ENCODE measurements around the gene DDX4. TPM values are rescaled to one million over a fixed set of nuclear protein-coding genes. Genes with fewer than 3 reads are reported as not detected.

The DDX4 gene
- total and polyA plus RNA-seq, 4 donors: 0.03 TPM; not detected in 3

DNA sequence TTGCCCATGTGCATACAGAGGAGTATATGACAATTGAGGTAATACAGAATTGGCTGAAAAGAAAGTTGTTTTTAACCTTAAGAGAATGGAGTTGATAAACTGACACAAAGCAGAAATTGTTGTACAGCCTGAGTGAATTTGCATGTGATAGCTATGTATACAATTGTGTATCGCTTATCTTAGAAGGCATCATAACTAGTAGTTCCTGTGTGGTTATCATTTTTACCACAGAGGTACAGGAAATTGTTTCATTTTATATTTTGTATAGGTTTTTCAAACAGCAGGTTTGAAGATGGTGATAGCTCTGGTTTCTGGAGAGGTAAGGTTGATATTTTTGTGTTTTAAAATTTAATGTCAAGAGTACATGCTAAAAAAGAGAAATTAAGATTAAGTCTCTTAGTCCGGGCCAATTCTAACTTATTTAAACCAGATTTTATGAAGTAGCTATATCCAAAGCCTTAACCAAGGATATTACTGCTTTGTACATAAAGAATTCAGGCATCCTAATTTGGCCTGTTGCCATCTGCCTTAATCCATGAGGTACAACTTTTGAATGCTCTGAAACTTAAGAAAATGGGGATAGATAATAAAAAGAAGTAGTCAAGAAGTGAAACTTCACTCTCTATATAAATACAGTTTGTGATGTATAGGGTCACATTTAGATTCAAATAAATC, 26.0 kb downstream of the DDX4 start:
- ATAC-seq (ENCODE audit: insufficient read depth, low FRiP score) (no peak), DNase-seq (no peak)
- peaks cover 0 to 5% (median 0%) of the 10 kb centered on the region in 5 donors for H3K4me1 ChIP-seq (ENCODE audit: control insufficient read depth in 5 of 5, insufficient read depth in 5 of 5, low read length in 5 of 5)
- H3K9ac ChIP-seq (ENCODE audit: insufficient read depth in 1 of 2, low read length in 2 of 2): no peak overlapping the region
- WGBS, 2 donors: 62 to 76% methylated on average over 2 of the region's 2 CpGs
- no peaks in the 10 kb centered on the region for H3K36me3 ChIP-seq (ENCODE audit: control insufficient read depth in 4 of 4, insufficient read depth in 4 of 4, low read length in 4 of 4)
- TF ChIP-seq, protein P1, sequence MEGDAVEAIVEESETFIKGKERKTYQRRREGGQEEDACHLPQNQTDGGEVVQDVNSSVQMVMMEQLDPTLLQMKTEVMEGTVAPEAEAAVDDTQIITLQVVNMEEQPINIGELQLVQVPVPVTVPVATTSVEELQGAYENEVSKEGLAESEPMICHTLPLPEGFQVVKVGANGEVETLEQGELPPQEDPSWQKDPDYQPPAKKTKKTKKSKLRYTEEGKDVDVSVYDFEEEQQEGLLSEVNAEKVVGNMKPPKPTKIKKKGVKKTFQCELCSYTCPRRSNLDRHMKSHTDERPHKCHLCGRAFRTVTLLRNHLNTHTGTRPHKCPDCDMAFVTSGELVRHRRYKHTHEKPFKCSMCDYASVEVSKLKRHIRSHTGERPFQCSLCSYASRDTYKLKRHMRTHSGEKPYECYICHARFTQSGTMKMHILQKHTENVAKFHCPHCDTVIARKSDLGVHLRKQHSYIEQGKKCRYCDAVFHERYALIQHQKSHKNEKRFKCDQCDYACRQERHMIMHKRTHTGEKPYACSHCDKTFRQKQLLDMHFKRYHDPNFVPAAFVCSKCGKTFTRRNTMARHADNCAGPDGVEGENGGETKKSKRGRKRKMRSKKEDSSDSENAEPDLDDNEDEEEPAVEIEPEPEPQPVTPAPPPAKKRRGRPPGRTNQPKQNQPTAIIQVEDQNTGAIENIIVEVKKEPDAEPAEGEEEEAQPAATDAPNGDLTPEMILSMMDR (IDR thresholded peaks at IDR 0.05; ENCODE audit: control extremely low read depth, extremely low read depth): no peak
- H3K9me3 ChIP-seq (ENCODE audit: control insufficient read depth in 4 of 4, insufficient read depth in 3 of 4, low read length in 3 of 4): no peaks in the 10 kb centered on the region
- no peaks in the 10 kb centered on the region for H3K27me3 ChIP-seq (ENCODE audit: control insufficient read depth in 3 of 3, insufficient read depth in 3 of 3, low read length in 2 of 3)
- H3K4me3 ChIP-seq: no peak overlapping the region
- no peak overlapping the region for H3K27ac ChIP-seq (ENCODE audit: low read depth in 1 of 2, low read length in 1 of 2)

DNA sequence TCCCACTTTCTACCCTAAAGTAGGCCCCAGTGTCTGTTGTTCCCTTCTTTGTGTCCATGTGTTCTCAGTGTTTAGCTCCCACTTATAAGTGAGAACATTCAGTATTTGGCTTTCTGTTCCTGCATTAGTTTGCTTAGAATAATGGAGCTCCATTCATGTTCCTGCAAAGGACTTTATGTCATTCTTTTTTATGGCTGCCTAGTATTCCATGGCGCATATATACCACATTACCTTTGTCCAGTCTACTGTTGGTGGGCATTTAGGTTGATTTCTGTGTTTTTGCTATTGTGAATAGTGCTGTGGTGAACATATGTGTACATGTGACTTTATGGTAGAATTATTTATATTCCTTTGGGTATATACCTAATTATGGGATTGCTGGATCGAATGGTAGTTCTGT, 30.4 kb downstream of the DDX4 start:
- no peak overlapping the region for H3K27ac ChIP-seq (ENCODE audit: low read depth in 1 of 2, low read length in 1 of 2)
- H3K4me1 ChIP-seq (ENCODE audit: control insufficient read depth in 5 of 5, insufficient read depth in 5 of 5, low read length in 5 of 5): peaks cover 0 to 5% (median 2%) of the 10 kb centered on the region in 5 donors
- TF ChIP-seq, protein P1 (IDR thresholded peaks at IDR 0.05; ENCODE audit: control extremely low read depth, extremely low read depth): no peak
- no peak overlapping the region for H3K4me3 ChIP-seq
- no peaks in the 10 kb centered on the region for H3K27me3 ChIP-seq (ENCODE audit: control insufficient read depth in 3 of 3, insufficient read depth in 3 of 3, low read length in 2 of 3)
- 93 to 98% methylated on average over 2 of the region's 2 CpGs for WGBS, 2 donors
- ATAC-seq (ENCODE audit: insufficient read depth, low FRiP score) (no peak), DNase-seq (no peak)
- H3K36me3 ChIP-seq (ENCODE audit: control insufficient read depth in 4 of 4, insufficient read depth in 4 of 4, low read length in 4 of 4): no peaks in the 10 kb centered on the region
- H3K9ac ChIP-seq (ENCODE audit: insufficient read depth in 1 of 2, low read length in 2 of 2): no peak overlapping the region
- H3K9me3 ChIP-seq (ENCODE audit: control insufficient read depth in 4 of 4, insufficient read depth in 3 of 4, low read length in 3 of 4): no peaks in the 10 kb centered on the region

DNA sequence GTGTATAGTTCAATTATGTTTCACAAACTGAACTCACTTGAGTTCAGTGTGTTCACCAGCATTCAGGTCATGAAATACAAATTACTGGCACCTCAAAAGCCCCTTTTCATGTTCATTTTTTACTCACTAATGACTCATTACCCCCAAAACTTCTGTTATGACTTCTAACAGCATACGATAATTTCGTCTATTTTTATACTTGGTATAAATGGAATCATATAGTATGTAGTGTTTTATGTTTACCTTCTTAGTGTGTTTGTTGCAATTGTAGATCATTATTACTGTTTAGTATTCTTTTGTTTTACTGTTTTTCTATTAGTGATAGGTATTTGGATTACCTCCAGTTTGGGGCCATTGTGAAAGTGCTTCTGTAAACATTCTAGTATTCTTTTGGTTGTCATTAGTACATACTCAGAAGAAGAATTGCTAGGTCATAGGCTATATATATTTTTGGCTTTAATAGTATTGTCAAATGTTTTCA, 33.4 kb downstream of the DDX4 start:
- 64 to 73% methylated on average over 2 of the region's 2 CpGs for WGBS, 2 donors
- TF ChIP-seq, protein P1 (IDR thresholded peaks at IDR 0.05; ENCODE audit: control extremely low read depth, extremely low read depth): no peak

More for the DNA sequence above, 33.4 kb downstream of the DDX4 start:
- Histone ChIP-seq H3K36me3 (ENCODE audit: control insufficient read depth in 4 of 4, insufficient read depth in 4 of 4, low read length in 4 of 4) (no peaks in the 10 kb centered on the region), H3K4me3 (no peak overlapping the region), H3K9me3 (ENCODE audit: control insufficient read depth in 4 of 4, insufficient read depth in 3 of 4, low read length in 3 of 4) (no peaks in the 10 kb centered on the region), H3K9ac (ENCODE audit: insufficient read depth in 1 of 2, low read length in 2 of 2) (no peak overlapping the region), H3K4me1 (ENCODE audit: control insufficient read depth in 5 of 5, insufficient read depth in 5 of 5, low read length in 5 of 5) (peaks cover 0 to 3% (median 2%) of the 10 kb centered on the region in 5 donors), H3K27me3 (ENCODE audit: control insufficient read depth in 3 of 3, insufficient read depth in 3 of 3, low read length in 2 of 3) (no peaks in the 10 kb centered on the region), H3K27ac (ENCODE audit: low read depth in 1 of 2, low read length in 1 of 2) (no peak overlapping the region)
- ATAC-seq (ENCODE audit: insufficient read depth, low FRiP score): no peak
- no peak for DNase-seq
